Measurements from ENCODE around the gene GRAMD1A. TPM values are rescaled to one million over a fixed set of nuclear protein-coding genes. Genes with fewer than 3 reads are reported as not detected.
"Not testable (repeated sequence)": the region's sequence is repeated elsewhere in the genome, so short reads cannot be mapped to it uniquely, and the experiment has no call there.

The GRAMD1A gene
- total RNA-seq, 1 donor from 2014 or later: 46.6 TPM

DNA sequence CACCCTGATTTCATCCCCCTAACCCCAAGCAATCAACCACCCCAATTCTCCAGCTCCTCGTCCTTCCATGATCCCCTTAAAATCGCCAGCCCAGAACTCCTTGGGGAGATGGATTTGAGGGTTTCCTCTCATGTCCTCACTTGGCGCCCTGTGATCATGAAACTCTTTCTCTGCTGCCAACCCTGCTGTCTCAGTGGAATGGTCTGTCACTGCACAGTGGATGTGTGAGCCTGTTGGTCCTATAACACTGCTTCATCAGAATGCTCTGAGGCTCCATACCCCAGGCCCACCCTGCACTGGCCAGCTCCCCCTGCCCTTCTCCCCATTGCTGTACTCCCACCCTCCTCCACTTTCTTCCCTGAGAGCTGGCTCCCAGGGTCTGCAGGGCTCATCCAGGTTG is 23.5 kb upstream of the GRAMD1A start:
- DNase-seq (ENCODE audit: low read depth, low spot score): no peak

DNA sequence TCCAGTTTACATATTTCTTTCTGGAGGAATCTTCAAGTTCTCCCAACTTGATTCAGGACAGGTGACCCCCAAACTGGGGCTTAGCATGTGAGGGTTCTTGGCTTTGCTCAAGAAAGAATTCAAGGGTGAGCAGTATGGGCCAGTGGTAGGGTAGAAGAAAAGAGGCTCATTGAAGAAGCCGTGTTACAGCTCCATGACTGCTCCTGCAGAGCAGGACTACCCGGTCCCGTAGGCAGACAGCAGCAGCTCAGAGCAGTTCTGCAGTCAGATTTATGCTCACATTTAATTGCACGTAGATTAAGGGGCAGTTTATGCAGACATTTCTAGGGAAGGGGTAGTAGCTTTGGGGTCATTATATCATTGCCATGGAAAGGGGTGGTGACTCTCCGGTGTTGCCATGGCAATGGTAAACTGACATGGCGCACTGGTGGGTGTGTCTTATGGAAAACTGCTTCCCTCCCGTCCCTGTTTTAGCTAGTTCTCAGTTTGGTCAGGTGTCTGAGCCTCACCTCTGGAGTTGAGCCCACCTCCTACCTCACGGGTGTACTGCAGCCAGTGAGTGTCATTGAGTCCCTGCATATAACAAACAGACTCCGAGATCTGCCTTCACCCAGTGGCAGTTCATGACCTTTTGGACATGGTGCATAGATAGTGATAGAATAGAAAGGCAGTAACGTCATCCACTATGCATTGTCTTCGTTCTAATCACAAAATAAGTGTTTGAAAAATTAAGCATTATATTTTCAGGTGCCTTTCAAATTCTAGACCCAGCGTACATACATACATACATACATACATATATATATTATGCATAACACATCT is 20.1 kb upstream of the GRAMD1A start:
- no peak for DNase-seq (ENCODE audit: low read depth, low spot score)

DNA sequence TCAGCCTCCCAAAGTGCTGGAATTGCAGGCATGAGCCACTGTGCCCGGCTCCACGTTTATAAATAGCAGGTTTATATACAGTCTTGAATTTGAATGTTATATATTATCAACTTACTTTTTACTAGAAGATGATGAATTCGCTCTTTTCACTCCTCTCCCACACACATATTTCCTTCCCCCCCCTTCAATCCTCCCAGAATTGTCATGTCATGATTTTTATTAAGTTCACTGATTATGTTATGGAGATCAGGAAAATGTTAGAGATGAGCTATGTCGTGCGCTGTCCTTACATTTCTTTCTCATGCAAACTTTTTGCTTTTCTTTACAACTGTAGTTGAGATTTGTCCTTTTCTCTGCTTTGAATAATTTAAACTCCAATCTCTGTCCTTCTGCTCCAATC is 17.8 kb upstream of the GRAMD1A start:
- no peak for DNase-seq (ENCODE audit: low read depth, low spot score)

DNA sequence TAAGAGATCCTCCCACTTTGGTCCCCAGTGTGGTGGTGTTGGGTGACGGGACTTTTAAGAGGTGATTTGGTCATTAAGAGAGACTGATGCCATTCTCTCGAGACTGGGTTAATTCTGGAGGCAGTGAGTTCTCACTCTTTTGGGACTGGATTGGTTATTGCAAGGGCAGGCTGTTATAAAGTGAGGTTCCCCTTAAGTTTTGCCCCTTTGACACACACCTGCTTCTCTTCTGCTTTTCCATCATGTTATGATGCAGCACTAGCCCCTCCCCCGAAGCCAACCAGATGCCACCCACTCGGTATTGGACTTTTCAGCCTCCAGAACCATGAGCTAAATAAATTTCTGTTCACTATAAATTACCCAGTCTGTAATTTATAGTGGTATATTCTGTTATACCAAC is 16.3 kb upstream of the GRAMD1A start:
- DNase-seq (ENCODE audit: low read depth, low spot score): no peak

DNA sequence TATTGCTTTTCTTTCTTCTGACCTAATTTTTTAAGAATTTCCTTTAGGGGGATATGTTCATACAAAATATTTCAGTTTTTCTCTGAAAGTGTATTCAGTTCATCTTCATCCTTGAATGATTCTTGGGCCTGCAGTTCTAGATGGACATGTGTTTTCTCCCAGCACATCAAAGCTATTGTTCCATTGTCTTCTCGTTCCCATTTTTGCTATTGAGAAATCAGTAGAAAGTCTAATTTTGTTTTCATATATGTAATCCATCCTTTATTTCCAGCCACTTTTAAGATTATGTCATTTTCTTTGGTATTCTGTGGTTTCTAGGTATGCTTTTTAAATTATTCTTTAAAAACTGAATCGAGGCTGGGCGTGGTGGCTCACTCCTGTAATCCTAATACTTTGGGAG is 15.8 kb upstream of the GRAMD1A start:
- DNase-seq (ENCODE audit: low read depth, low spot score): no peak

DNA sequence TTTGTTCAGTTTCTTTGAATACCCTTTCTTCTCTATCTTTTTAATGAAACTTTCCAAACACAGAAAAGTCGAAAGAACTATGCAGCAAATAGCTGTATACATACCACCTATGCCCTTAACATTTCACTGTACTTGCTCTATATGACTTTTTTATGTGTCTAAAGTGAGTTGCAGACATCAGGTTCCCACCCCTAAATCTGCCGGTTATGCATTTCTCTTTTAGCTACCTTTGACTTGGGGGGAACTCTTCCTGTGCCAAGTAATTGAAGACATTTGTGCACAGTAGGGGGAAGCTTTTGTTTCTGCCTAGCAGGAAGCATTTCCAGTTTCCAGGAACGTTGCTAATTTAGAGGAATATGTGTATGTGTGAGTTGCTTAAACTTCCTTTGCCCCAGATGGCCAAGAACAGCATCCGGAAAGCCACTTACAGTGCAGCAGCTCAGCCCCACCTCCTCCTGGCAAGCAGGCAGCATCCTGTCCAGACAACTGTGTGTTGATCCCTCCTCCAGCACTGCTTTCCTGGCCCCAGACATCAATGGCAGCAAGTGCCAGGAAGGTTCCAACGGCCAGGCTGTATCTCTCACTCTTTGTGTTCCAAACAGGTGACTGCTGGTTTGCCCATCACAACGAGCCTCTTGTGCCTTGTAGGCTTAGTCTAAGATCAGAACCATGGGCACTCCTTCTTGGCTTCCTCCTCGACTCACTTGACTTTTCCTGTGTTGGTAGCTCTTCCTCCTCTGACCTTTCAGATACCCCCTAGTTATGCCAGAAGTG is 14.7 kb upstream of the GRAMD1A start:
- DNase-seq (ENCODE audit: low read depth, low spot score): peak; percentile 70

DNA sequence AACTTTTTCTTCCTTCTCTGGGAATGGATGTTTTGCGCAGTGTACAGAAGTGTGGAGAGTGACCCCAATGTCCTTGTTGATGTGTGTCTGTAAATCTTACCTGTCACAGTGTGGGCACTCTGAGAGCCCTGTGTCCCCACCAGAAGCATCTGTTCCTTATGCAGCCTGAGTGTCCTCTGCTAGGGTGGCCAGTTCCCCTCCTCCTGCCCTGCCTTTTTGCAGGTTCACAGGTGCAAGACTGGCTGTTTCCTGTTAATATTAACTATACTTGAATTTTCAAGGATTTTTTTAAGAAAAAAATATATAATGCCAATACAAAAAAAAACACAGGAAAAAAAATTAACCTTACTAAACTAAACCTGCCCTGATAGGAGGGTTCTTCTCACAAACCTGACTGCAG is 12.0 kb upstream of the GRAMD1A start:
- DNase-seq (ENCODE audit: low read depth, low spot score): no peak

DNA sequence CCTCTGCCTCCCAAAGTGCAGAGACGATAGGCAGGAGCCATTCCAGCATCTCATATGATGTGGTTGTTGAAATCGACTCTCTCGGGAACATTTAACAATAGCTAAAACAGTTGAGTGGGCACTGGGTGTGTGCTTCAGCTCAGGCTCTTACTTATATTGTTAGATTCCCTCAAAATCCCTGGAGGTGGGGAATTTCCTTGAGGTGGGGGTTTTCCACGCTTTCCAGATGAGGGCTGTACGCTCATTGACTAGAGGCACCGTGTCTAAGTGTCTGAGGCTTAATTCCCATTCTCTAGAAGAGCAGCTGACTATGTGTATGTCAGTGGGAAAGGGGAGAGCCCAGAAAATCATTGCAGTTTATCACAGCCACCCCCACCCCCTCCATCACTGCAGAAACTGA is 10.8 kb upstream of the GRAMD1A start:
- no peak for DNase-seq (ENCODE audit: low read depth, low spot score)

DNA sequence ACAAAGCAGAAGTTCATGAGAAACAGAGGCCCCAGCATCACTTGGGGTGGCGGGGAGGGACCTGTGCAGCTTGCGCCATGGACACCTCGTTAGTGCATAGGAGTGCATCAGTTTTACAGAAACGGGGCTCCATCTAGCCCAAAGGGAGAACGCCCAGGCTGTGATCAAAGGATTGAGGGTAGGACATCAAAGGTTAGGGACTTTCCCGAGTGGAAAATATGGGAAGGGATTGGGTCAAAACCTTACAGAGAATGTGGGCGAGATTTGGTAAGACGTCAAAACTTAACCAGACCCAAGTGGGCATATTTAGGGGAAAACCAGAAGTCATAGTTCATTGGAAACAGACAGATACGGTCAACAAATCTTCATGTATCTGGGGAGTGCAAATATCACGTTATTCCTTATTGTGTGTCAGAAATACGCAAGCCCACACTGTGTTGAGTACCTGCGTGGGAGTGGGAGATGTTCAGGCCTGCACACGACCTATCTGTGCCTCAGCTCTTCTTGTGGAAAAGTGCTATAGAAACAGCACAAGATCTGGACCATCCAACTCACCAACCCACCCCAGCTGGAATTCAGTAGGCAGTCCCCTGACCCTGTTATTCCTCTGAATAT is 9.4 kb upstream of the GRAMD1A start:
- no peak for DNase-seq (ENCODE audit: low read depth, low spot score)

DNA sequence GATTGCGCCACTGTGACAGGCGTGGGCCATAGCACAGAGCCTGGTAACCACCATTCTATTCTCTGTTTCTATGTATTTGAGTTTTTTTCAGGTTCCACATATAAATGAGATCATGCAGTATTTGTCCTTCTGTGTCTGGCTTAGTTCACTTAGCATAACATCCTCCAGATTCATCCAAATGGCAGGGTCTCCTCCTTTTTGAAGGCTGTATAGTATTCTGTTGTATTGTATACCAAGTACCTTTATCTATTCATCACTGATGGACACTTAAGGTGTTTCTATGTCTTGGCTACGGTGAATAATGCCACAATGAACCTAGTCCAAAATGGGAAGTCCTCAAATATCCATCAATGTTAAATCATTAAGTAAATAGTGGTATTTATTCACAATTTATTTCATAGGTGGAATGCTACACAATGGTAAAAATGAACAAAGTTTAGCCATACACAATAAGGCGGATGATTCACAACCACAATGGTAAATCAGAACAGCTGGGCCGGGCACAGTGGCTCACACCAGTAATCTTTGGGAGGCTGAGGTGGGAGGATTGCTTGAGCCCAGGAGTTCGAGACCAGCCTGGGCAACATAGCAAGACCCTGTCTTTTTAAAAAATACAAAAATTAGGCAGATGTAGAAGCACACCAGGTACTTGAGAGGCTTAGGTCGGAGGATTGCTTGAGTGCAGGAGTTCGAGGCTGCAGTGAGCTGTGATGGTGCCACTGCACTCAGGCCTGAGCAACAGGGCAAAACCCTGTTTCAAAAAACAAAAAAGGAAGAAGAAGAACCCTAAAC is 8.4 kb upstream of the GRAMD1A start:
- no peak for DNase-seq (ENCODE audit: low read depth, low spot score)

DNA sequence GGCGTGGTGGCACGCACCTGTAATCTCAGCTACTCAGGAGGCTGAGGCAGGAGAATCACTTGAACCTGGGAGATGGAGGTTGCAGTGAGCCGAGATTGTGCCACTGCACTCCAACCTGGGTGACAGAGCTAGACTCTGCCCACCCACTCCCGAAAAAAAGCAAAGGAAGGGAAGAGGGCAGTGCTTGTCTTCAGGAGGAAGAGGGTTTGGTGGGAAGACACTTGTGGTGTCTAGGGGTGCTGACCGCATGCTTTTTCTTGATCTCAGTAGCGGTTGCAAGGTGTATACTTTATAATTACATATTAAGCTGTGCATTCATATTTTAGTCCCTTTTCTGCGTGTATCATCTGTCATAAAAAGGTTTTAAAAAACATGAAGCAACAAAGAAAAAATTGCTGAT is 7.5 kb upstream of the GRAMD1A start:
- not testable (repeated sequence) for DNase-seq (ENCODE audit: low read depth, low spot score)

DNA sequence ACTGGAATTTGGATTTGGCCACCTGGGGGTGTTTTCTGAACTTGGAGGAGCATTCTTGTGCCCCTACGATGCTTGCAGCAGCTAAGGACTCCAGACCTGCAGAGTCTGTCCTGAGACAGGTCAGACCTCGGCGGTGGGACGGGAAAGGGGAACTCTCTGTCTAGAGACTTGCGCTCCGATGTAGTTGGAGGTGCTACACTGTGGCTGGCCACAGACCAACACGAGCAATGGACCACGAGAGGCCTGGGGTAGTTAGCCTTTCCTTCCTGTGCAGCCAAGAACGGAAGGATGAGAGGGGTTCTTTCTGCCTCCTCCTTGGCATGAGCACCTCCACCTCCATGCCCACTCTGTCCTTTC is 5.9 kb upstream of the GRAMD1A start:
- no peak for DNase-seq (ENCODE audit: low read depth, low spot score)

DNA sequence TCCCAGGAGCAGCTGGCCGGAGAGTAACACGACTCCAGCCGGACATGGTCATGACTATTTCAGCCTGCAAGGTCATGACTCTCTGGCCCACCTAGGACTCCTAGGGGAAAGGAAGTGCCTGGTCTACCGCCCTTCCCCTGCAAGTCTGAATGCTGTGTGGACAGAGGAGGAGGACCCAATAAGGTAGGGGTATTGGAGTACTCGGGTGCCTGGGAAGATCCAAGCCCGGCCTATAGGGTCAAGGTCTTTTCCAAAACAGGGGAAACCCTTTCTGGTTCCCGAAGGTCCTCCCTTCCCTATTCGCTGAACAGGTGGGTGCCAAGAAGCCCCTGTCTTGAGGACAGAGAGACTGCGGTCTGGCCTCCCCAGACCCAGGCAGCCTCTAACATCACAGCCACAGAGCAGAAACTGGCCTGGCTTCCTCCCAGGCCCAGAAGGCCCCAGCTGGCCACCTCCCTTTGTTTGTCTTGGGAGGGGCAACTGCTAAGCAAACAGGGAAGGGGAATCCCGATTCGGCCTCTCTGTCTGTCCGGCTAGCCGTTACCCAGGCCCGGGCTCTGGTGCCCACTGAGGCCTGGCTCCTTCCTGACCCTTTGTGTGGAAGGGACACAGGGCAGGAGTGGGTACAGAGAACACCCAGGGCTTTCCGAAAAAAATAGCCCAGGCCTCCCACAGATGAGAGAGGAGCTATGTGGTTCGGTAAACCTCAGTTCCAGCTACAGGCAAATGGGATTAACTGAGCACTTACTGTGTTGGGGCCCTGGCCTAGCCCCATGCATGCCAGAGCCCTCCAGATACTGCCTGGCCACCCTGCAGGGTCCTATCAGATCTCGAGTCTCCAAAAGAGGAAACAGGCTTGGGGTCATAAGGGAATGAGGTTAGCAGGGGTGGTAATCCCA is 5.2 kb upstream of the GRAMD1A start:
- peak; percentile 52 for DNase-seq (ENCODE audit: low read depth, low spot score)

DNA sequence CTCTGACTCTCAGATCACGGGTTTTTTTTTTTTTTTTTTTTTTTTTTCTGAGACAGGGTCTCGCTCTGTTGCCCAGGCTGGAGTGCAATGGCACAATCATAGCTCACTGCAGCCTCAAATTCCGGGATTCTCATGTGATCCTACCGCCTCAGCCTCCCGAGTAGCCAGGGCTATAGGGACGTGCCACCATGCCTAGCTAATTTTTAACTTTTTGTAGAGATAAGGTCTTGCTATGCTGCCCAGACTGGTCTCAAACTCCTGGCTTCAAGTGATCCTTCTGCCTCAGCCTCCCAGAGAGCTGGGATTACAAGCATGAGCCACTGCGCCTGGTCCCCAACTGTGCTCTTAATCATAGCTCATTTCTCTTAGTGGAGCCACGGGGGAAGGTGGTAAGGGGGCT is 4.6 kb upstream of the GRAMD1A start:
- DNase-seq (ENCODE audit: low read depth, low spot score): no peak

DNA sequence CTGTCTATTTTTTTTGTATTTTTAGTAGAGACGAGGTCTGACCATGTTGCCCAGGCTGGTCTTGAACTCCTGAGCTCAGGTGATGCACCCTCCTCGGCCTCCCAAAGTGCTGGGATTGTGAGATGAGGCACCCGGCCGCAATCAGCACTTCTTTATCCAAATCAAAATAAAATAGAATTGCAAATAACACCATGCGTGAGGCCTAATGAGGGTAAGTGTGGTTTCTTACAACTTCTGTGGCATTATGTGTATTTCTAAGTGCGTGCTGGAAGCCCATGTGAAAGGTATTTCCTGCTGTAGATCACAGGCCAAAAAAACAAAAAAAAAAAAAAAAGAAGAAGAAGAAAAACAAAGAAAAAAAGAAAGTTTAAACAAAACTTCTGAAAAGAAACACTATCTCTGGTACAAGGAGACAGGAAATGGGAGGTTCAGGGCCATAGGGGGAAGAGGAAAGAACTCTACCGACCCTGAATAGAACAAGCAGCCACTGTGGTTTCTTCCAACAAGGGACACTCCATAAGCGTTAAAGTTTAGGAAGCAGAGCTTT is 3.0 kb upstream of the GRAMD1A start:
- no peak for DNase-seq (ENCODE audit: low read depth, low spot score)

DNA sequence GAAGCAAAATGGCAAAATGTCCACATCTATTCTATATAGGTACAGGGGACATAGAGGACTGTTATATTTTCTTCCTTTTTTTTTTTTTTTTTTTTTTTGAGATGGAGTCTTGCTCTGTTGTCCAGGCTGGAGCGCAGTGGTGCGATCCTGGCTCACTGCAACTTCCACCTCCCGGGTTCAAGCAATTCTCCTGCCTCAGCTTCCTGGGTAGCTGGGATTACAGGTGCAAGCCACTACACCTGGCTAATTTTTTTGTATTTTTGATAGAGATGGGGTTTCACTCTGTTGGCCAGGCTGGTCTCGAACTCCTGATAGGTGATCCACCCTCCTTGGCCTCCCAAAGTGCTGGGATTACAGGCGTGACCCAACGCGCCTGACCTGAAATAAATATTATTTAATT is 1.9 kb upstream of the GRAMD1A start:
- DNase-seq (ENCODE audit: low read depth, low spot score): not testable (repeated sequence)

DNA sequence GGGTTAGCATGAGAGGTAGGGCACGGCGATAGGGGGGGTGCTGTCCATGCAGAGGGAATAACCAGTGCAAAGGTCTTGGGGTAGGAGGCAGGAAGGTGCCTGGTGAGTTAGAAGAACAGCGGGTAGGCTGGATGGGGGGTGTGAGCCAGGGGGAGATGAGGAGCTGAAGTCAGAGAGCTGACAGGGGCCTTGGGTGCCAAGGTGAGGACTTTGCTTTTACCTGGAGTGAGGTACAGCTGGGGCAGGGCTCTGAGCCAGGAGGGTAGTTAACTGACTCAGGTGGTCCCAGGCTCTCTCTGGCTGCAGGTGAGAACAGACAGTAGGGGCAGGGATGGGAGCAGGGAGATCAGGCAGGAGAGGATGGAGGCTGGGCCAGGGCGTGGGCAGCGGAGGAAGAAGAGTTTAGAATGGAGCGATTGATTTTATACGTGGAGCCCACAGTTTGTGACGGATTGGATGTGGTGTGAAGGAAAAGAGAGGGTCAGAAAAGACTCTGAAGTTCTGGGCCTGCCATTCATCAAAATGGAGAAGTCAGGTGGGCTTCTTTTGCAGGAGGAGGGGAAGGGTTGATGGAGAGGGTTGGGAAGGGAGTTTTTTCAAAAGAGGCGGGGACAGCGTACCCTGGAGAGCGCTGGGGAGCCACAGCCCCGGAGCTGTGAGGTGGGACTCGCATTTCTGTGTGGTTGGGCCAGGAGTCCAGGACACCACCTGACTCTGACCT is 1.2 kb upstream of the GRAMD1A start:
- no peak for DNase-seq (ENCODE audit: low read depth, low spot score)

DNA sequence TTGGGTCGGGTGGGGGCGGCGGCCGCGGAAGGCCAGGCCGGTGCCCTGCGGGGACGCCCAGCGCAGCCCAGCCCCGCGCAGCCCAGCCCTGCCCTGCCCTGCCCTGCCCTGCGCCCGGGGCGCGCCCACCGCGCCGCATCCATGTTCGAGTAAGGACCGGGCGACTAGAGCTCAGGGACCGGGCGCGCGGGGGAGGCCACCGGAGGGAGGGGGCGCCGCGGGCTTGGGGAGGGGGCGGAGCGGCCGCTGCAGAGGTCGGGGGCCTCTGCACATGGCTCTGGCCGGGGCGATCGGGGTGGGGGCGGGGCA is 169 bp downstream of the GRAMD1A start:
- no peak for DNase-seq (ENCODE audit: low read depth, low spot score)

DNA sequence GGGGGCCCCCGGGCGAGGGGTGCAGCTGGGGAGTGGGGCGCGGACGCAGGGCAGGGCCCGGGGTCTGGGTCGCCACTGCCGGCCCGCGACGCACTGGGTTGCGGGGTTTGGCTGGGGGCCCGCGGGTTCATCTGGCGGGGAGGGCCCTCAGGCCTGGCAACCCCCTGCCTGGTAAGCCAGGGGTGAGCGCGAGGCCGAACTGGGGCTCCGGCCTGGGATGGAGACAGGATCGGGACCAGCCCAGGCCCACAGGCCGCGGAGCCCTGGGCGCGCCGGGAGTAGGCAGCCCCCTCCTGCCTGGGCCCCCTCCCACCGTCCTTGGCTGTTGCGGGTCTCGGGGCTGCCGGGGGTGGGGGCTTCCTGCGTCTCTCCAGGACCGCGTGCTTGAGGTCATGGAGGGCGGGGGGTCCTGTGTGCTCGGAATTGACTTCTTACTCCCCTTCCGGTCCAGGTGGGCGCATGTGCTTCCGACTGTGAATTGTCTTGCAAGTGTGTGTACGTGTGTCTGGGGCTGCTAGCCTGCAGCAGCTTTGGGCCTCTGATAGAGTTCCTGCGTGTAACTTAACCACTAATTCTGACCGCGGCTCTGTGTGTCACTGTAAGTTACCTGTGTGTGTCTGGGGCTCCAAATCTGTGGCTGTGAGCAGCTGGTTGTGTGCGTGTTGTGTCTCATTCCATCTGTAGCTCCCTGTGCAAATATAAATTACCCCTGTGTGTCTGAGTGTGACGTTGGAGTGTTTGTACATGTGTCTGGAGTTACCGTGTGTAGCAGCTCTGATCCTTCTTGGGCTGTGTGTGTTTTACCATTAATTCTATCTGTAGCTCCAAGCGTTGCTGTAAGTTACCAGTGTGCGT is 751 bp downstream of the GRAMD1A start:
- DNase-seq (ENCODE audit: low read depth, low spot score): no peak
